Omental fat pad (tissue), 4 donors: ENCODE measurements around the gene CSMD2. TPM values are rescaled to one million over a fixed set of nuclear protein-coding genes. Genes with fewer than 3 reads are reported as not detected.

Source experiments
- ATAC-seq: fragments of 150-250 bp; one replicate; pipeline ENCODE4 v1.9.1; 2016; ENCODE audit warnings: mild to moderate bottlenecking, moderate library complexity; ENCODE audit not compliant: low FRiP score
- DNase-seq: peaks from one replicate; pipeline ENCODE4 v3.0.0-alpha.2; 2019; ENCODE audit warnings: low spot score
- total RNA-seq, 4 donors: library from RNA; depleted of rRNA; stranded (reverse); fragments of >200 nt; gene quantifications; one replicate each; pipeline ENCODE4 v1.1.0, GENCODE V29; 2016
- TF ChIP-seq, protein P1 (sequence below), 3 donors: fragments of 450-650 bp; IDR thresholded peaks; one replicate each; pipeline ENCODE4 v1.5.1; 2016 to 2017; ENCODE audit warnings: antibody characterized with exemption in 3 of 3, mild to moderate bottlenecking in 3 of 3, moderate library complexity in 2 of 3

The CSMD2 gene
- total RNA-seq, 4 donors from 2014 or later = 0.19 to 3.8 (median 0.60) TPM; not detected in 1

DNA sequence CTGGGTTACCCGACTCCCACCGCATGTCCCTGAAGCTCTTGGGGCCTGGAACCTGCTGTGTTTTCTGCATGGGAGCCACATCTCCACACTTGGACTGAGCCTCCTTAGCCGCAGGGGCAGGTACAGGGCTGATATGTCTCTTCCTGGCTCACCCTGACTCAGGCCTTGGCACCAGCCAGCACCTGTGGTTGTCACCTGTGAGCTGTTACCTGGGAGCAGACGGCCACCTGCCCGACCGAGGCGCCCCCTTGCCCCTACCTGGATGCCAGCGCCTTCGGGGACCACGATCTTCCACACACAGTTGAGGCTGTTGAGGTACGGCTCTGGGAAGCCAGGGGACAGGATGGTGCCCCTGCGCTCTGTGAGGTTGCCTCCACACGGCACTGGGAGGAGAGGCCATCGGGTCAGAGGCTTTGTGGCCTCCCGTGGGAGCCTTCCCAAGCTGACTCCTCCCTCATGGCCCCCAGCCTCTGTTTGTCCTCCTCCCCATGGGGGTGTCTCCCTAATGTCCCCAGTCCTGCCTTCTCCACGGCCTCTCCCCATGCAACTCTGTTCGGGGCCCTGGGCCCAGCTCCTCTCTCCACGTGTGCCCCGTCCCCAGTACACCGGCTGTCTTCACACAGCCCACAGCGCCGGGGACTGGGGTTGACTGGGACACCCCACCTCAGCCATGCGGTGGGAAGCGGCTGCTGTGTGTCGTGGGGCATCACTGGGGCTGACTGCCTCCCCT lies 540.6 kb downstream of the CSMD2 start:
- ATAC-seq (no peak), DNase-seq (no peak)
- TF ChIP-seq, protein P1, sequence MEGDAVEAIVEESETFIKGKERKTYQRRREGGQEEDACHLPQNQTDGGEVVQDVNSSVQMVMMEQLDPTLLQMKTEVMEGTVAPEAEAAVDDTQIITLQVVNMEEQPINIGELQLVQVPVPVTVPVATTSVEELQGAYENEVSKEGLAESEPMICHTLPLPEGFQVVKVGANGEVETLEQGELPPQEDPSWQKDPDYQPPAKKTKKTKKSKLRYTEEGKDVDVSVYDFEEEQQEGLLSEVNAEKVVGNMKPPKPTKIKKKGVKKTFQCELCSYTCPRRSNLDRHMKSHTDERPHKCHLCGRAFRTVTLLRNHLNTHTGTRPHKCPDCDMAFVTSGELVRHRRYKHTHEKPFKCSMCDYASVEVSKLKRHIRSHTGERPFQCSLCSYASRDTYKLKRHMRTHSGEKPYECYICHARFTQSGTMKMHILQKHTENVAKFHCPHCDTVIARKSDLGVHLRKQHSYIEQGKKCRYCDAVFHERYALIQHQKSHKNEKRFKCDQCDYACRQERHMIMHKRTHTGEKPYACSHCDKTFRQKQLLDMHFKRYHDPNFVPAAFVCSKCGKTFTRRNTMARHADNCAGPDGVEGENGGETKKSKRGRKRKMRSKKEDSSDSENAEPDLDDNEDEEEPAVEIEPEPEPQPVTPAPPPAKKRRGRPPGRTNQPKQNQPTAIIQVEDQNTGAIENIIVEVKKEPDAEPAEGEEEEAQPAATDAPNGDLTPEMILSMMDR (IDR thresholded peaks at IDR 0.05) = no peak

DNA sequence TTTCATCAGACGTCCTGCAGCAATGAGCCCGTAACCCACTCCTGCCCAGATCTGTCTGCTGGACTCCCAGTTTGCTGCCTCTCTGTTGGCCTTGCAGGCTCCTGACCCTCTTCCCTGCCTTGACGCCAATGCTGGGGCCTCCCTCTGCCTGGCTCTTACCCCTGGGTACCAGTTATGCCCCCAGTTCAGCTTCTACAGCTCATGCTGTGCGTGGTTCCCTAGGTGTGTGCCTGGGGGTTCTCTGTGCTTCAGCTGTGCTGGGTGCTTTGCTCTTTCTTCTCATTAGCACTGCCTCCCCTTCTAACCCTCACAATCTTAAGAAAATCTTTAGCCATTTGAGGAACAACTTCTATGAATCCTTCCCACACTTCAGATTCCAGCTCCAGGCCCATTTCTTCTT lies 541.2 kb downstream of the CSMD2 start:
- TF ChIP-seq, protein P1 (IDR thresholded peaks at IDR 0.05) = no peak
- ATAC-seq = no peak
- DNase-seq = no peak

DNA sequence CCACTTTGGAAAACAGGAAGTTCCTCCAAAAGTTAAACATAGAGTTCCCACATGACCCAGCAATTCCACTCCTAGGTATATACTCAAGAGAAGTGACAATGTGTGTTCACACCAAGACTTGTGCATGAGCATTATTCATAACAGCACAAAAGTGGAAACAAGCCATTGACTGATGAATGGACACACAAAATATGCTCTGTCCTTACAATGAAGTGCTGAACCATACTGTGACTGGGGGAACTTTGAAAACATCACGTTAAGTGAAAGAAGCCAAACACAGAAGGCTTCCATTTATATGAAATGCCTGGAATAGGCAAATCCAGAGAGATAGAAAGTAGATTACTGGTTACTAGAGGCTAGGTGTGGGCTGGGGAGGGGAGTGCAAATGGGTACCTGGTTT lies 542.3 kb downstream of the CSMD2 start:
- ATAC-seq (no peak), DNase-seq (no peak)
- TF ChIP-seq, protein P1 (IDR thresholded peaks at IDR 0.05) = no peak

DNA sequence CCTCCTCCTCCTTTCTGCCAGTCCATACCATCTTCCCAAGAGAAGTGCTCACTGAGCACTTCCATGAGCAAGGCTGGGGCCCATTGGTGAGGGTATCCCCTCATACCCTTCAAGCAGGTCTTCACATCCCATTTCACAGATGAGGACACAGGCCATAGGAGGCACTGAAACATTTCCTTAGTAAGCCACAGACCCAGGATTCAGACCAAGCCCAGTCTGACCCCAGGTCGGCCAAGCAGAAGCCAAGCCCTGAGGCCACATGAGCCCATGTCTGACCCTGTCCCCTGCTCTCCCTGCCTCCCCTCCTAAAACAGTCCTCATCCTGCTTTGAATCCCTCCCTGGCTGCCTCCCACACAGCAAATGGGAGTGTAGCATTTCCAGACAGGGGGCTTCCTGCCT lies 546.4 kb downstream of the CSMD2 start:
- no peak for ATAC-seq
- TF ChIP-seq, protein P1 (IDR thresholded peaks at IDR 0.05) = no peak
- no peak for DNase-seq

DNA sequence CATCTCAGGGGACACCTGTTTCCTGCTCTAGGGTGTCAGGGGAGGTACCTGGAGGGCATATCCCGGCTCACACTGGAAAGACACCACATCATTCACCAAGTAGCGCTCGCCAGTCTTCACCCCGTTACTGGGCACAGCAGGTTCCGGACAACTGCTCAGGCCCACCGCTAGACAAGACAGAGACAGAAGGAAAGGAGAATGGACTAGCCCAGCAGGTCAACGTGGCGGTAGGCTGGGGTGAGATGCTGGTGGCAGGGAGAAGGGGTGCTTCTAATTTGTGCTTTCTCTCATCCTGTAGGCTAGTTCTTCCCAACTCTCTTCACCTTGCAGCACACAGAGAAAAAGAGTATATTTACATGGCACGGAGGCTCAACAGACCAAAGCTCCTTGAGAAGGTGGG lies 547.6 kb downstream of the CSMD2 start:
- TF ChIP-seq, protein P1 (IDR thresholded peaks at IDR 0.05) = no peak
- no peak for ATAC-seq
- DNase-seq = no peak

DNA sequence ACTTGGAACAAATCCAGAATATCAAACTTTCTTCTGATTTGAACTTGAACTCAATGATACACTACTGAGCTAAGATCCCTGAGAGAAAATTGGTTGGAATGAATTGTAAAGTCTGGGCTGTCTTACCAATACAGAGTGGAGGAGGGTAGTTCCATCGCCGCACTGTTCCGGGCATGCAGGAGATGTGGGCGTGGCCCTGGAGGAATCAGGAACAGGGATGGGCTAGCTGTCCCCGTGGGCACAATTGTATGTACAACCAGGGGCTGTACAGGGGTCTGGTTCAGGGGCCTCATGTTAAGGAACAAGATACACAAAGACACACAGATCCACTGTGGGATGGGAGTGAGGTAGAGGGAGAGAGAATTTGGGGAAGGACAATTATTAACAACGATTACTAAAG lies 548.2 kb downstream of the CSMD2 start:
- ATAC-seq (no peak), DNase-seq (no peak)
- TF ChIP-seq, protein P1 (IDR thresholded peaks at IDR 0.05) = no peak

DNA sequence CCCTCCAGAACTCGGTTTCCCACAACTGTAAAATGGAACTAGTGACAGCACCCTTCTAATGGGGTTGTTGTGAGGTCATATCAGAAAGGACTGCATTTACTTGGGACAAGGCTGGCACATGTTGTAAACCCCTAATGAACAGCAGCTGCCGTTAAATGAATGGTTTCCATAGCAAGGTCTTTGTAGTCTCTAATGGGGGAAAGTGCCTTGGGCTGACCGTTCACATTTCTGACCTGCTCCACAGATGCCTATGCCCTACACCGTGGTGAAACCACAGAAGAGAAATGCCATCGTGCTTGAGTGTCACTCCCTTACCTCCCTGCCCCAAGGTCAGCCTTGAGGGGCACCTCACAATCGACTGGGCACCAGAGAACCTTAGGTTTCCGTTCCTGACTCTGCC lies 549.5 kb downstream of the CSMD2 start:
- ATAC-seq = no peak
- TF ChIP-seq, protein P1 (IDR thresholded peaks at IDR 0.05) = no peak
- DNase-seq = no peak
